Neural cell (in vitro differentiated cells): ENCODE data around the gene RTP5.

Experiments used
- EP300 ChIP-seq: fragments of 450-650 bp; conservative IDR thresholded peaks from 2 replicates; pipeline ENCODE4 v1.6.1; 2014; ENCODE audit warnings: antibody characterized with exemption, mild to moderate bottlenecking, moderate library complexity; ENCODE audit not compliant: poor library complexity, severe bottlenecking
- TF ChIP-seq, protein P1 (sequence below): fragments of 450-650 bp; IDR thresholded peaks from 2 replicates; pipeline ENCODE4 v1.5.1; 2014; ENCODE audit warnings: antibody characterized with exemption, mild to moderate bottlenecking, moderate library complexity; ENCODE audit not compliant: poor library complexity, severe bottlenecking

DNA sequence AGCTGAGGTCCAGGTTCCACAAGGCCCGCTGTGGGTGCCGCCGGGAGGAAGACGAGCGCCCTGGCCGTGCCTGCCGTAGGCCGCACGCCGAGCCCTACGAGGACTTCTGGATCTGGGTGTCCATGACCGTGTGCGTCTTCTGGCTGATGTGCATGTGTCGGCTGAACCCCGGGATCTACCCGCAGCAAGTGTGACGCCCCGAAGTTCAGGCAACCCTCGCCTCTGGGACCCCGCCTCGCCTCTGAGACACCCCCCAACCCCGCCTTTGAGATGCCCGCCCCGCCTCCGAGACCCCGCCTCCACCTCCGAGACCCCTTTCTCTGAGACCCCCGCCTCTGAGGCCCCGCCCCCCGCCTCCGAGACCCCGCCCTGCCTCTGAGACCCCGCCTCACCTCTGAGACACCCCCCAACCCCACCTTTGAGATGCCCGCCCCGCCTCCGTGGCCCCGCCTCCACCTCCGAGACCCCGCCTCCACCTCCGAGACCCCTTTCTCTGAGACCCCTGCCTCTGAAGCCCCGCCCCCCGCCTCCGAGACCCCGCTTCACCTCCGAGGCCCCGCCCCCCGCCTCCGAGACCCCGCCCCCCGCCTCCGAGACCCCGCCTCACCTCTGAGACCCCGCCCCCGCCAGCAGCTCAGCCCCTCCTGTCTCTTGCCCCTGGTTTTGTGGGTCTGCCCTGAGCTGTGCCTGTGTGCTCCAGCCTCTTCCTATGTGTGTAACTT is 3.7 kb downstream of the RTP5 start:
- TF ChIP-seq, protein P1, sequence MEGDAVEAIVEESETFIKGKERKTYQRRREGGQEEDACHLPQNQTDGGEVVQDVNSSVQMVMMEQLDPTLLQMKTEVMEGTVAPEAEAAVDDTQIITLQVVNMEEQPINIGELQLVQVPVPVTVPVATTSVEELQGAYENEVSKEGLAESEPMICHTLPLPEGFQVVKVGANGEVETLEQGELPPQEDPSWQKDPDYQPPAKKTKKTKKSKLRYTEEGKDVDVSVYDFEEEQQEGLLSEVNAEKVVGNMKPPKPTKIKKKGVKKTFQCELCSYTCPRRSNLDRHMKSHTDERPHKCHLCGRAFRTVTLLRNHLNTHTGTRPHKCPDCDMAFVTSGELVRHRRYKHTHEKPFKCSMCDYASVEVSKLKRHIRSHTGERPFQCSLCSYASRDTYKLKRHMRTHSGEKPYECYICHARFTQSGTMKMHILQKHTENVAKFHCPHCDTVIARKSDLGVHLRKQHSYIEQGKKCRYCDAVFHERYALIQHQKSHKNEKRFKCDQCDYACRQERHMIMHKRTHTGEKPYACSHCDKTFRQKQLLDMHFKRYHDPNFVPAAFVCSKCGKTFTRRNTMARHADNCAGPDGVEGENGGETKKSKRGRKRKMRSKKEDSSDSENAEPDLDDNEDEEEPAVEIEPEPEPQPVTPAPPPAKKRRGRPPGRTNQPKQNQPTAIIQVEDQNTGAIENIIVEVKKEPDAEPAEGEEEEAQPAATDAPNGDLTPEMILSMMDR: no peak
- no peak for TF ChIP-seq EP300
